Pulmonary artery endothelial cell (primary cell): ENCODE measurements around the gene NRXN2. TPM values are rescaled to one million over a fixed set of nuclear protein-coding genes. Genes with fewer than 3 reads are reported as not detected.

Experiments used
- DNase-seq: peaks from one replicate; pipeline ENCODE4 v3.0.0-alpha.2; 2011; ENCODE audit warnings: low read depth, low spot score
- total RNA-seq: library from RNA; depleted of rRNA; stranded (reverse); fragments of >200 nt; gene quantifications from 2 replicates; pipeline ENCODE4 v1.2.3, GENCODE V29; 2014

NRXN2 gene
- total RNA-seq, 1 donor from 2014 or later = not detected

DNA sequence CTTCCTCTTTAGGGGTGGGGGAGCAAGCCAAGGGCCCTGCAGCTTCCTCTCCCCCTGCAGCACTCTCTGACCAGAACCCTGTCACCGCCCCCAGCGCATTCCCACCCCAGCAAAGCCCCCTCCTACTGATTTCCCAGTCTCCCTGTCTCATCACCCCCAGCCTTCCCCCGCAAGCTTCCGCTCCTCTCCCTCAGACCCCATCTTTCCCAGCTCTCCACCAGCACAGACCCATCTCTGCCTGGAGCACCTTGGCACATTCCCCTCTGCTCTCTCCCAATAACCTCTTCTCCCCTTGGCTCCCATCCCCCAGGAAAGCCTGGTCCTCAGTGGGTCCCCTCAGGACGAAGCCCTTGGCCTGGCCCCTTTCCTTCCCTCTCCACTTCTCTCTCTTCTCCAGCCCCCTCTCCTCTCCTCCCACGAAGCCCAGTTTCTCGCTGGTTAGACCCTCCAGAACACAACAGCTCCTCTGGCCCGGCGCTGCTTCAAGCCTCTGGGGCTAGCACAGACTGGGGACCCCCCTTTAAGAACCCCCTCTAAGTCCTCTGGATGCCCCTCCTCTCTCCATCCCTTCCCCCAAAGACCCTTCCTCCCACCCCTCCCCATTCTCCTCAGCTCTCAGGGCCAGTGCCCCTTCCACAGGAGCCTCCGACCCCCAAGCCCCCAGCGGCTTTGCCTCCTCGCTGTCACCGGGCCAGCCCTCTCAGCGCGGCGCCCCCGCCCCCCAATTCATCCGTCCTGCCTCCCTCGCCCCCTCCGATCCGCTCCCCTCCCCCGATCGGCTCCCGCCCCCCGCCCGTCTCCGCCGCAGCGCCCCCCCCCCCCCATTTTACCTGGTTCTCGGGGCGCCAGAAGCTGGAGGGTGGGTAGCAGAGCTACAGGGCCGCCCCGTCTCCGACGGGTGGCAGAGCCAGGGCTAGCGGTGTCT, 594 bp downstream of the NRXN2 start:
- DNase-seq = no peak

GRCh38 chr11:64721359-64721699, 1.7 kb downstream of the NRXN2 start:
- DNase-seq = no peak

DNA sequence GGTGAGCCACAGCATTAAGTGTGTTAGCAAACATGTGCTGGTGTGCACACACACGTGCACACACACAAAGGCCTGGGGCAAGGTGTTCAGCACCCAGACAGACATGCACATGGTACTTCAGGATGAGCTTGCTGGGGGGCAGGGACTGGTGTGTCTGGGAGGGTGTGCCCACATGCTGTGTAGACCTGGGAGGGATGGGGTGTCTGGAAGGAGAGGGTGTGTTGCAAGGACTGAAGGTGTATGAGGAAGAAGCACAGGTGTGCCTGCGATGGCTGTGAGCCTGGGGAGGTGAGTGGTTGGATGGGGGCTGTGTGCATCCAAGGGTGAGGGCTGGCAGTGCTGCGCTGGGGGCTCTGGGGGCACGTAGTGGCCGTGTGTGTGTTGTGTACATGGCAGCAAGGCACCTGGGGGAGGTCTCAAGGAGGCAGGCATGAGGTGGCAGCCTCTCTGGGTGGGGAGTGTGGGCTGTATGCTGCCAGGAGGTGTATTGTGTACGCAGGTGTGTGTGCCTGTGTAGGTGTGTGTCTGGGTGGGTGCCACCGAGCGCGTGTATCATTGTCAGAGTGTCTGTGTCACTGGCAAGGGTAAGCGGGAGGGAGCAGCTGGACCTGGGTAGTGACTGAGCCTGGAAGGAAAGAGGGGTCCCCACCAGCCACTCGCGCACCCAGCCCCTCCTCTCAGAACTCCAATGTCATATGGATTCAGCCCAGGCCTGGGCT, 2.2 kb downstream of the NRXN2 start:
- no peak for DNase-seq

DNA sequence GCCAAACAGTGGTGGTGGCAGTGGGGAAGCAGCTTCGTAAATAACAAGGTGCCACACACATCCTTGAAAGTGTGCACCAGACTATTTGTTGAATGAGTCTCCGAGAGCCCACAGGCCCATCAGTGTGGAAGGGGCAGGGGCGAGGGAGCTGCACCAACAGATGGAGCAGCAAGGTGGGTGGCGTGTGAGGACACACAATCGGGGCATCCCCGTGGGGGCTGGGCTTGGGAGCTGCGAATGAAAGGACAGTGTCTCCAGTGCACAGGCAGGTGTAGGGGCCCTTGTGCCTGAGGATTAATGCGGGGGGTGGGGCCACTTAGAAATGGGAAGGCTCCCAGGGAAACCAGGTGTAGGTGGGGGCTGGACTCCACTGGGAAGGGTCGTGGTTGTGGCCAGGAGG, 2.8 kb downstream of the NRXN2 start:
- DNase-seq = no peak

DNA sequence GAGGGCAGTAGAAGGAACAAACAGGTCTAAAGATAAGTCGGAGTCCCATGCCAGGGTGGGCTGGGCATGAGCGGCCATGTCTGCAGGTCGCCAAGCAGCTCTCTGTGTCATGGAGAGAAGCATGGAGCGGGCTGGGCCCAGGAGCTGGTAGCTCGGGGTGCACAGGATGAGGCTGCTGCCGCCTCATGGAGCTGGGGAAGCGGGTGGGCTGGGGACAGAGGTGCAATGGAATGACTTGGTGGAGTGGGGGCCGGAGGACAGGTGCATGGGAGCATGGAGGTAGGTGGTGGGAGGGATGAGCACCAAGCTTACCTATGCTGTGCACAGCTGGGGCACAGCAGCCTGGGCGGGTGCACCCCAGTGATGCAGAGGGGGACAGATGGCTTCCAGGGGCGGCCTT, 3.6 kb downstream of the NRXN2 start:
- DNase-seq = no peak

DNA sequence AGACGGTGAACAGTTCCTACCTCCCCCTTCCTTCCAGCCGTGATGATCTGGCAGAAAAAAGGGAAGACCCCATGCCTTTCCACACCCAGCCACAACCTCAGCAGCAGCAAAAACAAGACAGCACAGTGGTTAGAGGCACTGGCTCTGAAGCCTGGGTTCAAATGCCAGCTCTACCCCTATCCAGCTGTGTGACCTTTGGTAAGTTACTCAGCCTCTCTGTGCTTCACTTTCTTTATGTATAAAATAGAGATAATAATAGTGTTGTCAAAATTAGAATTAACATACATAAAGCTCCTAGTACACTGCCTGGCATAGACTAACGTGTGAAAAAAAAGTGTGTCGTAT, 4.2 kb downstream of the NRXN2 start:
- DNase-seq = no peak

DNA sequence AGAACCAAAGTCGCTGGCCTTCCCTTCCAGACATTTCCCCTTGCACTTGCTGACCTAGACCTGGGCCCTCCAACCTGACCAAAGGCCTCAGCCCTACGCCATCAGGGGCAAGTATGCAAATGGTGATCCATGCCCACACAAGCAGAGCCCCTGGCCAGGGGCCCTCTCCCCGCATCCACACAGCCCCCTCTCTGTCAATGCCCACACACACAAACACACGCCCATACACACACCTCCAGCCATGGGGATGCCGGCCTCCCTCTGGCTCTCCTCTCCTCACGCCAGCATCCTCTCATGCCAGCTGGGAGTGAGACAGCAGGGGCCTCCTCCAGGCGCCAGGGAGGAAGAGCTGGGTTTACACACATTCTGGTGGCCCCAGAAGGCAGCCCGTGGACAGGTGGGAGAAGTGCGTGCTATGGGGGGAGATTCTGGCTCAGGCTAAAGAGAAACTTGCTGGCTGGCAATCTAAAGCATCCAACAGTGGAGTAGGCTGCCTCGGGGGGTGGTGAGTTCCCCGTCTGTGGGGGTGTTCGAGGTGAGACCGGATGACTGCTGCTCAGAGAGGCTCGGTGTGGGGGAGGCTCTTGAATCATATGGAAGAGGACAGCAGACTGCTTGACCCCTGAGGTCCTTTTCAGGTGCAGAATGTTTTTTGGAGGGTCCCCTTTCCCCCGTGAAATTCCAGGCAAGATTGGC, 4.8 kb downstream of the NRXN2 start:
- DNase-seq = no peak

DNA sequence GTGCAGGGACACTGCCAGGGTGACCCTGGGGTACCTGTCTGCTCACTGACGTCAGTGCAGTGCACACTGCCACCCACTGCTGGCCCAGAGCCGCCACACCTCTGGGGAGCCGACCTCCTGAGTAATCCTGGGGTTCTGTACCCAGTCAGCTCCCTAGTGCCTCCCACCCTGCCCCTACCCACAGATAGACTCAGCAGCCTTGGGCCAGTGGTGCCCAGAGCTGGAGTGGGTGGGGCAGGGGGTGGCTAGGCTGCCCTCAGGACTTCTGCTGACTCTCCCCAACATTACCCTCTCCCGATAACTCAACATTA, 5.8 kb downstream of the NRXN2 start:
- DNase-seq = no peak

- no peak for DNase-seq
Measured at GRCh38 chr11:64716473-64717267, 6.3 kb downstream of the NRXN2 start.

DNA sequence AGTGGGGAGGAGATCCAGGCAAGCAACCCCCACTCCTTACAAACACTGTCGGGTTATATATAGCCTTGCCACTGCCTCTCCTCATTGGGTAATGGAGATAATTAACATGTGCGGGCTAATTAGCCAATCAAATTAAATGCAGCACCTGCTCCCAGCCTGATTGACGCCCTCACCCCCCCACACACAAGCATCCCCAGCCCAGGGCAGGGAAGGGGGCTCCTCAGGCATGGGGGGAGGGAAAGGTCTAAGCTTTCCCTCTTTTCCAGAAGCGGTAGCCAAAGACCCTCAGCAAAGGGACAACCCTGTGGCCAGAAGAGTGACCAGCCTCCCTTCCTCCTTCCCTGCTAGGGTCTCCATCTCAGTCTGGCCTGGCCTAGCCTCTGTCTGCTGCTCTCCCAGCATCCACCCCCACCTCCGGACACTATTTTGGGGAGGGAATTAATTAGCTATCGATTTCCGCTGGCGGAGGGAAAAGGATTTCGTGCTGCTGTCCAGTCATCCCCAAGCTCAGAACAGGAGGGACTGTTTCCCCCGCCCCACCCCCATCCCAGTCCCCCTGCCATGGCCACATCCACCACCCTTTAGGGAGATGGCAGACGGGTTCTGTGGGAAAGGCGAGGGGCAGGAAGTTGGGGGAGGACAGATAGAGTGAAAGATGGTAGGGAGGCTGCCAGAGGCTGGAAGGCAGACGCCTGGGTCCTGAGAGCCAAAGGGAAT, 7.1 kb downstream of the NRXN2 start:
- no peak for DNase-seq

- no peak for DNase-seq
Measured at GRCh38 chr11:64715110-64715509, 7.9 kb downstream of the NRXN2 start.

DNA sequence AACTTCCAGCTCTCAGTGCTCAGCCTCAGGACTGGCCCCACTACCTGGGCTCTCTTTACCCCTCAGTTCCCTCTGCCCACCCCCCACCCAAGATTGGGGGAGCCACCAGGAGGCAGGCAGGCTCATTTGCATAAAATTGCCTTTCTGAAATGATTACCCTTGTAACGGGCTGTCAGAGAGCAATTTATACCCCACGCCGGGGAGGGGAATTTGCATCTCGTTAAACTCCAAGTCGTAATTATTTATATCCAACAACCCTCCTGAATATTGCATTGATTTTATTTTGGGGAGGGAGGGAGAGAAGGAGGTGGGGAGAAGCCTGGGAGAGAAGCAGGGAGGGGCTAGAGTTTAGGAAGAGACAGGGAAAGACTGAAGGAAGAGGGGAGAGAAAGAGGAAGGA, 8.3 kb downstream of the NRXN2 start:
- no peak for DNase-seq

GRCh38 chr11:64713781-64714363, 9.1 kb downstream of the NRXN2 start:
- no peak for DNase-seq

- no peak for DNase-seq
Measured at GRCh38 chr11:64713016-64713707, 9.8 kb downstream of the NRXN2 start.

- DNase-seq = no peak
Measured at GRCh38 chr11:64712430-64713015, 10.5 kb downstream of the NRXN2 start.

- no peak for DNase-seq
Measured at GRCh38 chr11:64711956-64712362, 11.0 kb downstream of the NRXN2 start.

DNA sequence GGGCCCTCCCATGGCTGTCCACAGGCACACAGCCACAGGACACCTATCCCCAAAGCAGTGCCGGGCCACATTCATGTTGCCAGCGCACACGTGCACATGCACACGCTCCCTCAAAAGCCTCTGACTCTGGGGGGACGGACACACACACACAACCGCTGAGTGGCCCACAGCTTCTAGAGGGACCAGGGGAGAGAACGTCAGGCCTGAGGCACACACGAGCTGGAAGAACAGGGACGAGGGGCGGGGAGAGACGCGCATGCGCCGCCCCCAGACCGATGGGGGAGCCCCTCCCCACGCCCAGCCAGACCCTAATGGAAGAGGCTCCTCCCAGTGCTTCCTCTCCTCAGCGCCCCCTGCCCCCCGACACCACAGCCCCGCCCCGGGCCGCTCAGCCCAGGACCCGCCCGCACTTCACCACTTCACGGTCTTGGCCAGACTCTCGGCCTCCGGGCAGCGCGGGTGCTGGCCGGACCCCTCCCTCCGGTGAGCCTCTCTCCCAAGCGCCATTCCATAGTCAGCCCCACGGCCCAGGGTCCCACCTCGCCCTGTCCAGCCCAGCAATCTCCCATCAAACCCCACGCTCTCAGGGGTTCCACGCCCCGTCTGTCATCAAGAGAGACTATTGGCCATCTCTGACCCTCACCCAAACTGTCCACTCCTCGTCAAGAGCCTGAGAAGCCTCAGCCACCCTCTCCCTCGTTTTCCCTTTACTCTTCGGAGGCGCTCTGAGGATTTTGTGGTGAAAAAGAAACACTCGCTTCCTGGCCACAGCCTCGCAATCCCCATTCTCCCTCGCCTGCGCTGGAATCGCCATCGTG, 11.7 kb downstream of the NRXN2 start:
- DNase-seq = no peak

DNA sequence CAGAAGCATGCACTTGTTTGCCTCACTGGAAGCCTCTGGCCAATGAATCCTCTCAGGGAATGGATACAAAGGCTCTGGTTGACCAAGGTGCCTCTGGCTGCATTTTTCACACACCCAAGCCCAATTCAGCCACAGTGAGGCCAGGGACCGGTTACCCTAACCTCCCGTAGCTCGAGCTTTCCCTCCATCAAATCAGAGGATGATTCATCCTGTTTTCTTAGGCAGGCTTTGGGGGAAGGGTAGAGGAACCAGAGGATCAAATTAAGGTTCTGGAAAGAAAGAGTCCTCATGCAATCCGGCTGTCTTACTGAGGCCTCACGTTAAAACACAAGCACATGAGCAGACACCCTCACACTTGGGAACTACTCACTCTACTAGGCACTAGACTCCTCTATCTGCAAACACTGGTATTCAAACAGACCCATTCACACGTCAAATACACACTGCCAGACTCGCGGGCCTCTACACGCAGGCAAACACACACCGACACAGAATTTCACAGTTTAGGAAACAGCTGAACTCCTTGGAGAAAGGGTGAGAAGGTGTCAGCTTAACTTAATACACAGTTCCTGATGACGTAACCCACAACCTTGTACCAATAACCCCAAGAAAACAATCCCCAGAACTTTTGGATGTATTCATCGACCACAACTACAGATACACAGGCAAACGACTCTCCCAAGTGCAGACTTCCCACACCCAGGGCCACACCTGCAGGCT, 12.4 kb downstream of the NRXN2 start:
- no peak for DNase-seq
